Thyroid gland (tissue), 4 donors: ENCODE results near the gene PPP2R2B.

Experiments
- POLR2A ChIP-seq, 2 donors: fragments of 450-650 bp; IDR thresholded peaks; one replicate each; pipeline ENCODE4 v1.6.1; 2017; ENCODE audit warnings: antibody characterized with exemption in 2 of 2, mild to moderate bottlenecking in 2 of 2, moderate library complexity in 1 of 2
- TF ChIP-seq, protein P1 (sequence below), 6 experiments: fragments of 200-600 bp in 3 of 6; fragments of 450-650 bp in 3 of 6; sonication (generic) in 3 of 6; IDR thresholded peaks; one replicate each; pipeline ENCODE4 v1.5.1; 2016 to 2019; ENCODE audit warnings: antibody characterized with exemption in 6 of 6, mild to moderate bottlenecking in 2 of 6, inconsistent platforms in 1 of 6, moderate library complexity in 1 of 6

DNA sequence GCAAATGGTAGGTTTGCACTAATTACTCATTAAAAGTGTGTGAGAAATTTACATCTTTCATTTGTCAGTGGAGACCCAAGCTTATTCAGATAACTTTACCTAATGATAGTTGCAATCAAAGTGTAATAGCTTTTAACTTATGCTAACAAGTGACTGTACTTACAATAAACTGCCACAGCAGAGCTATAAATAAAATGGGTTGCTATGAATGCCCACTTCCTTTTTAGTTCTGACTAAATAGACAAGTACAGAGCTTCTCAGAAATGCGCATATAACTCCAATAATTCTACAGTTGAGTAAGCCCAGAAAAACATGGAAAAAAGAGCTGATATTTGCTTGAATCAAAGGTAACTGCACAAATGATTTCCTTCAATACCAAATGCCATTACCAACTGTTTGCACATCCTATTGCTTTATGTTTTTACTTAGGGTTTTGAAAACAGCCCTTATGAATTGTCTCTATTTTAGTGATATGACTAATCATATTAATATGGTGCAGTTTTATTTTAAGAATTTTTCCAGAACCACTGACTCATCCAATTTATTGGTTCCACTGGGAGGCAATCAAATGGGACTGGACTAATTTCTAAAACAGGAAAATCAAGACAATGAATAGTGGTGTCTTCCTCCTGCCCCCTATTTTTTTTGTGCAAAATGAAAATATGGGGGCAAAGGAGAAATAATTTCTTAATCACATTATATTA is 84.1 kb downstream of the PPP2R2B start:
- TF ChIP-seq, protein P1, sequence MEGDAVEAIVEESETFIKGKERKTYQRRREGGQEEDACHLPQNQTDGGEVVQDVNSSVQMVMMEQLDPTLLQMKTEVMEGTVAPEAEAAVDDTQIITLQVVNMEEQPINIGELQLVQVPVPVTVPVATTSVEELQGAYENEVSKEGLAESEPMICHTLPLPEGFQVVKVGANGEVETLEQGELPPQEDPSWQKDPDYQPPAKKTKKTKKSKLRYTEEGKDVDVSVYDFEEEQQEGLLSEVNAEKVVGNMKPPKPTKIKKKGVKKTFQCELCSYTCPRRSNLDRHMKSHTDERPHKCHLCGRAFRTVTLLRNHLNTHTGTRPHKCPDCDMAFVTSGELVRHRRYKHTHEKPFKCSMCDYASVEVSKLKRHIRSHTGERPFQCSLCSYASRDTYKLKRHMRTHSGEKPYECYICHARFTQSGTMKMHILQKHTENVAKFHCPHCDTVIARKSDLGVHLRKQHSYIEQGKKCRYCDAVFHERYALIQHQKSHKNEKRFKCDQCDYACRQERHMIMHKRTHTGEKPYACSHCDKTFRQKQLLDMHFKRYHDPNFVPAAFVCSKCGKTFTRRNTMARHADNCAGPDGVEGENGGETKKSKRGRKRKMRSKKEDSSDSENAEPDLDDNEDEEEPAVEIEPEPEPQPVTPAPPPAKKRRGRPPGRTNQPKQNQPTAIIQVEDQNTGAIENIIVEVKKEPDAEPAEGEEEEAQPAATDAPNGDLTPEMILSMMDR (IDR thresholded peaks at IDR 0.05) = no peak
- no peak for TF ChIP-seq POLR2A (IDR thresholded peaks at IDR 0.05)
